ENCODE data around the gene JPT1. TPM values are rescaled to one million over a fixed set of nuclear protein-coding genes. Genes with fewer than 3 reads are reported as not detected.

The JPT1 gene
- total RNA-seq, 1 donor, result 189 TPM

GRCh38 chr17:75086496-75087181 is 67.7 kb downstream of the JPT1 start:
- no peak for TF ChIP-seq CTCF (IDR thresholded peaks at IDR 0.05; ENCODE audit: insufficient read depth, low read depth, low read length)
- no peak for DNase-seq (ENCODE audit: low read depth)
- H3K4me3 ChIP-seq (ENCODE audit: low read depth, low read length), result peak overlapping the region; percentile 70

Small RNA genes within 50 kb of the gene (small RNA-seq; reads per million reads assigned to genes)
- not detected for gene RF00019

Other genes with a start within 250 kb of the JPT1 start
- not detected in 2 replicates for gene USH1G, start 231.3 kb downstream of the JPT1 start, total RNA-seq
- gene OTOP2, start 230.2 kb downstream of the JPT1 start, total RNA-seq, result not detected in 2 replicates
- gene OTOP3, start 218.6 kb downstream of the JPT1 start, total RNA-seq, result not detected in 2 replicates
- 3.5 and 4.3 TPM in 2 replicates for gene HID1, start 181.8 kb downstream of the JPT1 start, total RNA-seq
- gene CDR2L, start 166.9 kb downstream of the JPT1 start, total RNA-seq, result 26.8 and 31.9 TPM in 2 replicates
- gene MRPL58, start 141.8 kb downstream of the JPT1 start, total RNA-seq, result 23.7 and 30.6 TPM in 2 replicates
- gene ATP5PD, start 107.5 kb downstream of the JPT1 start, total RNA-seq, result 275 and 323 TPM in 2 replicates
- gene KCTD2, start 107.3 kb downstream of the JPT1 start, total RNA-seq, result 16.4 and 22.5 TPM in 2 replicates
- 5.6 and 6.4 TPM in 2 replicates for gene SLC16A5, start 66.6 kb downstream of the JPT1 start, total RNA-seq
- gene ARMC7, start 44.5 kb downstream of the JPT1 start, total RNA-seq, result 2.6 and 3.0 TPM in 2 replicates
- gene NT5C, start 22.8 kb downstream of the JPT1 start, total RNA-seq, result 40.2 and 98.2 TPM in 2 replicates
- gene SUMO2, start 28.4 kb upstream of the JPT1 start, total RNA-seq, result 79.2 and 124 TPM in 2 replicates
- 31.1 and 31.6 TPM in 2 replicates for gene NUP85, start 51.2 kb upstream of the JPT1 start, total RNA-seq
- 13.2 and 14.2 TPM in 2 replicates for gene GGA3, start 107.1 kb upstream of the JPT1 start, total RNA-seq
- gene MRPS7, start 107.4 kb upstream of the JPT1 start, total RNA-seq, result 57.0 and 70.8 TPM in 2 replicates
- gene MIF4GD, start 116.7 kb upstream of the JPT1 start, total RNA-seq, result 6.0 and 6.4 TPM in 2 replicates
- gene SLC25A19, start 134.9 kb upstream of the JPT1 start, total RNA-seq, result 5.5 and 7.8 TPM in 2 replicates